ENCODE data around the gene GSE1.

The GSE1 gene

GRCh38 chr16:85607321-85607765, 5.8 kb upstream of the GSE1 start:
- peak; percentile 44 for DNase-seq

DNA sequence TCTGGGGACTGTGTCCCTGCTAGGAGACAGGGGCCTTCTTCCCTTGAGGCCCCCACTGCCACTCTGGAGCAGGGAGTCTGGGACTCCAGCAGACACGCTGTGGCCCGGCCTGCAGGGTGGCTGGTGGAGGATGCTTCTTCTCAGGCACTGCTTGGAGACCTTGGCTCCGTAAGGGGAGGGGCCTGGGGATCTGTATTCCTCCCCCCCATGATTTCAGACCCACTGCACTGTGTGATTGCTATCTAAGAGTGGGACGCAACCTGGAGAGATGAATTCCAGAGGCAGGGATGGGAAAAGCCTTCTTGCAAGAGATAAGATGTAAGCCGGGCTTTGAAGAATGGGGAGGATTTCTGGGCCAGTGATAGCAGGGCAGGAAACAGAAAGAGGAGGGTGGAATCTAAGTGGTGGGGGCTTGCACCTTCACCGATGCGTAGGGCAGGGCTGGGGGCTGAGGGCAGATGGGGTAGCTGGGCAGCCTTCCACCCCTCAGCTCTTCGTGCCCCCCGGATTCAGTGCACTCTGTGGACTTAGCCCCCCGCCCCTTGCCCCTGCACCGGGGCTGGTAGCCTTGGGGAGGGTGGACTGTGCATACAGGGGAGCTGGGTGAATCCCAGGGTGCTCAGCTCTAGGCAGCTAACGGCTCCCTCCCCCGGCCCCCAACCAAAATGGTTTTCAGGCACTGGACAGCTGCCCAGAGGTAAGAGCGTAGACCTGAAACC, 5.2 kb upstream of the GSE1 start:
- DNase-seq, result no peak

DNA sequence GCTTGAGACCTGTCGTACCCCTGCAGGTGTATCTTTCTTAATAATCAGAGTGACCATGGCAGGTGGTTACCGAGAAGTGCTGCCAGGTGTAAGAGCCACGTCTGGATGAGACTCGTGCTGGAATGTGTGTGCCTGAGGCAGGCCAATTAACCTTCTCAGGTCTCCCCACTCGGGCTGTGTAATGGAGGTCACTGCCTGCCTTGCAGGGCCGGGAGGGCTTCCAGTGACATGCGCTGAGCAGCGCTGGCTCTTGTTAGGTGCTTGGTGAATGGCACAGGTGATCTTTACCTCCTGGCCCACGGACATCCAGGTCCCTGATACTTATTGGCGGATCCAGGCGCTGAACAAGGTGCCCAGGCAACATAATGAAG, 4.6 kb upstream of the GSE1 start:
- peak; percentile 69 for DNase-seq

- DNase-seq, result no peak
Measured at GRCh38 chr16:85608887-85609286, 4.2 kb upstream of the GSE1 start.

GRCh38 chr16:85609539-85609938, 3.6 kb upstream of the GSE1 start:
- no peak for DNase-seq

- peak; percentile 40 for DNase-seq
Measured at GRCh38 chr16:85610059-85610445, 3.1 kb upstream of the GSE1 start.

DNA sequence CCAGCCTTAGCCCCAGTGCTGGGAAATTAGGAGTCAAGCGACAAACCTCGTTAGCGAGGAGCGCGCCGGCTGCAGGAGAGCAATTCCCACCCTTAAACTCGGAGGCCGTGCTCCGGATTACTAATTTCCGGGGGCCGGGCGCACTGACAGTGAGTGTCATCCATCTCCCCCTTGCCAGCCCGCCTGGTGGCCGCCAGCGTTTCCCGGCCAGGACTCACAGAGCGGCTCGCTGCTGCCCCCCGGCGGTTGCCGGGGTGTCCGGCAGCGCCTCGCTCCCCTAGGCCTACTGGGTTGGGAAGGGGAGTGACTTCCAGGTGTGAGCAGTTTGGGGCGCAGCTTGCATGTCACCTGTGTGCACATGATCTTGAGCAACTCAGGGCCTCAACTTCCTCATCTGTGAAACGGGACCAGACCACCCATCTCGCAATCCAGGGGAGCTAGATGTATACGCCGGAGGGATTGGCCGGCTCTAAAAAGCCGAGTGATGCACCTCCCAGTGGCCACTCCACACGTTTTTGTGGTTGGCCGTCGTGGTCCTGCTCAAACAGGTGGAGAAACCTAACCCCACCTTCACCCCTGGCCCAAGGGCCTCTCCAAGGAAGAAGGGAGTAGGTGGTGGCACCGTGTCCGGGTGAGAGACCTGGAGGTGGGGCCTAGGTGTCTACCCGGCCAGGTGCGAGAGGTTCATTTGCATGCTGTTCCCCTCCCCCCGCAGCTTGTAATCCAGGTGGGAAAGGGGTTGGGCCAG, 2.5 kb upstream of the GSE1 start:
- DNase-seq, result peak; percentile 78

DNA sequence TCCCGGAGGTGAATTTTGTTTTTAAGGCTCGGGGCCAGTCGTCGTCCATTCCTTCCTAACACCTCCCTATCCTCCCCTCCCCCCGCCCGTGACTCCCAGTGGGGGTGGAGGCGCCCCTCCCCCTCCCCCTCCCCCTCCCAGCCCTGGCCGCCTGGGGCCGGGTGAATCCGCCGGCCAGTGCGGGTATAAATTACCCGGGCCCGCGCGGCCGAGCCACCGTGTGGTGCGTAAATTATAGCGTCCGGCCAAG, 2.0 kb upstream of the GSE1 start:
- DNase-seq, result no peak

- peak; percentile 47 for DNase-seq
Measured at GRCh38 chr16:85611444-85612190, 1.5 kb upstream of the GSE1 start.

DNA sequence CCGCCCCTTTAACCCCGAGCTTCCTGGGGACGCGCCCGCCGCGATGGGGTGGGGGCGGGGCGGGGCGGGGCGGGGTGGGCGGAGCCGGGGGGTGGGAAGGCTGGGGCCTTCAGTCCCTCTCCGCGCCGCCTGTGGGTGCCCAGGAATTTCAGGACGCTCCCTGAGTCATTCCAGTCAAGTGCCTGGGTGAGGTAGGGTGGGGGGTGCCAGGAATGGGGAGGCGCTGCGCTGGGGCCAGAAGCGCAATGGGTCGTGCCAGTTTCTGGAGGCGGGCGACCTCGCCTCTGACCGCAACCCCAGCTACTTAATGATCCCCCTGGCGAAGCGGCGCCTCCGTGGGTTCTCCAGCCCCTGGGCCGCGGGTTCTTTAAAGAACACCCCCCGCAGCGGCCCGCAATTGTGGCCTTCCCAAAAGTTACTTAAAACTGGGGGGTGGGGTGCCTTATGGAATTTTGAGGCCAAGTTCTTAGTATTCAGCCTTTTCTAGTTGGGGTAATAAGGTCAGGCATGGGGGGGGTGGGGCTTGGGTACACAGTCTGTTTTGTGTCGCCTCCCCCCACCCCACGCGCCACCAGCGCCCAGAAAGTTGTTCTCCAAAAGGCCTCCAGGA, 826 bp upstream of the GSE1 start:
- peak; percentile 31 for DNase-seq

DNA sequence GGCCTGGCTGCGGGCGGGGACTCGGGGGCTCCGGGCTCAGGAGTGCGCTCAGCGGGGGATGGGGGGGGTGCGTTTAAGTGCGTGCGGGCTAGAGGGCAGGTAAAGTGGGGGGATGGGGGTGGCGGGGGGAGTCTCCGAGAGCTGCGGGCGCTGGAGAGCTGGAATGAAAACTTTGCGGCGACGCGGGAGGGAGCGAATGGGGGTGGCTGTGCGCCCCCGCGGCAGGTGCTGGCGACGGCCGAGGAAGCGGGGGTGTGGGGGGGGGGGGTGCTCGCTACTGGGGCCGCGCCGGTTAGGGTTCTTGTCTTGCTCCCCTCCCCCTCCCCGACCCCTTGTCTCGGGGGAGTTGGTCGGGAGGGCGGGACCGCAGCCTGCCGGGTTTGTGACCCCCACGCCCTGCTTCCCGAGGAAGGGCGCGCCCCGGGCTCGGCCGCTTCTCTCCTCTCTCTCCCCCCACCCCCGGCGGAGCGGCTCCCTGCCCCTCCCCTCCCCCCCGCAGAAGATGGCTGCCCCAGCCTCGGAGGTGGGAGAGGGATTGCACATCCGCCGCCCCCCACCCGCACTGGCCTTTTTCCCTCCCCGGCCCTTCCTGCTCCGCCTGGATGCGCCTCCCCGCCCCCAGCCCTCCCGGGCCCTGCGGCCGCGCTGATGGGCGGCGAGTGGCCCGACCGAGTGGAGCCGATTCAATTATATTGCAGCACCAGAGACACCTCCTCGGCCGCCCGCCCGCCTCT, 649 bp downstream of the GSE1 start:
- DNase-seq, result peak; percentile 38

DNA sequence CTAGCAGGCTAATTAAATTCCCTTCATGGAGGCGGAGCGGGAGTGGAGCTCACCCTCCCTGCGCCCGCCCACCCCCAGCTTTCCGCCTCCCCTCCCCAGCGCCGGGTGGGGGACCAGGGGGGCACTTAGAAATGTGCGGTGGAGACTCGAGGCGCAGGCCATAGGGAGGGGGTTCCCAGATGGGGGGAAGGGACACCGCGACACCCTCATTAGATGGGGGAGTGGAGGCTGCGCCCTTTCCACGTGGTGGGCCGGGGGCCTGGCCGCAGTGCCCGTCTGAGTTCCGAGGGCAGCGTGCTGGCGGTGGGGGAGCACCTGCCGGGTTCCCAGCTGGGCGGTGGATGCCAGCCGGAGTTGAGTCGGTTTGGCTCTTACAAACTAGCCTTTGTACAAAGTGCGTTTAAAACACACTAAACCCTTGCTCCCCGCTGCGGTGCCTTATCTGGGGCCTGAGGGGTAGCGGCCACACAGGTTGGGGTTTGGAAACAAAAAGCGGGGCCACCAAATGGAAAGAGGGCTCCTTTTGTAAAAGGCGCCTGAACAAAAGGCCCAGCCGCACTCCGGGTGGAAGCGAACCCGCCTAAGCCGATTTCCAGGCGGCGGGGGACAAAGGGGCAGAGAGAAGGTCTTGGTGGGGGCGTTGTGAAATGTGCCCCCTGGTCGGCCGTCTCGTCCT, 1.4 kb downstream of the GSE1 start:
- no peak for DNase-seq

GRCh38 chr16:85615014-85615851, 2.1 kb downstream of the GSE1 start:
- no peak for DNase-seq

GRCh38 chr16:85615852-85616606, 2.9 kb downstream of the GSE1 start:
- no peak for DNase-seq

- no peak for DNase-seq
Measured at GRCh38 chr16:85616607-85617321, 3.6 kb downstream of the GSE1 start.

GRCh38 chr16:85617948-85618347, 4.8 kb downstream of the GSE1 start:
- no peak for DNase-seq

GRCh38 chr16:85618521-85618920, 5.4 kb downstream of the GSE1 start:
- no peak for DNase-seq

DNA sequence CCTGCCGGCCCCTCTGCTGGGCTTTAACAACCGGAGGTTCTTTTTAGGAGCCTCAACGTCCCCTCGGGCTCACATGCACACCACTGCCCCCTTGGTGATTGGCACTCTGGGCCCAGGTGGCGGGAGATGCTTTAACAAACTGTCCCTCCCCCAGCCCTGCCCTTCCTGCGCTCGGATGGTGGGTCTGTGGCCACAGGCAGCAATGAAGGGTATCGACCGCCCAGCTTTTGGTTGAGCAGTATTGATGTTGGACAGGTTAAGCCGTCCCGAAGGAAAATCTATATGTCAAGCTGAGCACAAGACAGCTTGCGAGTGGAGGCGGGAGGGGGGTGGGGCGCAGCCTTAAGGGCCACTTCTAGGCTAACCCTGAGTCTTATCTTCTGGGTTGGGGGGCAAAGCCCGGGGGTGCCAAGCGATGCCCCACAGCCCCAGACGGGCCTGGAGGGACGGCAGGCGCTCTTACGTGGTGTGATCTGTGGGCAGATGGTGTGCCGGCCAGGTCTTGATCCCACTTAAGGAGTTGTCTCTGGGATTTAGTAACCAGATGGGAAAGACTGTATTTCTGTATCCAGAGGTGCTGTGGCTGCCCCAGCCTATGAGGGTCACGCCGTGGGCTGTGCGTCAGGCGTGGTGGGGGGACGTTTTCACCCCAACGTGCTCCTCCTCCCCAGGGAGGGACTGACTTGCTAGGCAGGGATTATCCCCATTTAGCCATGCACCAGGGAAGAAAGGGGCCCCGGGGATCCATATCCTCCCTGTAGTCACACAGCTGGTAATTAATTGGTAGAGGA, 6.2 kb downstream of the GSE1 start:
- no peak for DNase-seq

DNA sequence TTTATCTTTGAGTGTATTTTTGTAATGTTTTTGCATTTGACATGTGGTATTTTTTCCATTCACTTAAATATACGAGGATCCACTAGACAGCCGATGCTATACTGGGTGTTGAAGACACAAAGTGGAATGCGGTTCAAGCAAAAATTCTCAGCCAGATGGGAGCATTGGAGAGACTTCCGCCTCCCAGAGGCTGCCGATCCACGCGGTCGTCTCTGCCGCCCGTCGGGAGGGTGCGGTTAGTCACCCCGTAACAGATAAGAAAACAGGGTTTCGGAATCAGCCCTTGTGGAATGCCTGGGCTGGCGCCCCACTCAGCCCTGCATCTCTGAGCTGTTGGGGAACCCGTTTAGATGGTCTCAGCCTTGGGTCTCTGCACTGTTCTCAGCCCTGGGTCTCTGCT, 7.3 kb downstream of the GSE1 start:
- no peak for DNase-seq

Data from NCI-H1105 treated with DMSO at 0.1 percent for 48 hours (cell line).